Lung (tissue), 12 donors: Measurements from ENCODE around the gene PPIG. TPM values are rescaled to one million over a fixed set of nuclear protein-coding genes. Genes with fewer than 3 reads are reported as not detected.
"Not testable (repeated sequence)": the region's sequence is repeated elsewhere in the genome, so short reads cannot be mapped to it uniquely, and the experiment has no call there.

Experiments used
- ATAC-seq: fragments of 200-7000 bp; cut with Tn5 transposase; one replicate; pipeline ENCODE4 v1.9.1; 2020; ENCODE audit warnings: moderate number of reproducible peaks; ENCODE audit not compliant: insufficient read depth, low FRiP score
- DNase-seq, 3 donors: peaks; one replicate each; pipeline ENCODE4 v3.0.0-alpha.2; 2013 to 2017
- H3K27ac ChIP-seq, 2 donors: one replicate each; pipeline ENCODE4 v1.5.1; 2013; ENCODE audit warnings: mild to moderate bottlenecking in 2 of 2, moderate library complexity in 2 of 2, control low read depth in 1 of 2, inconsistent platforms in 1 of 2, low read depth in 1 of 2, low read length in 1 of 2
- H3K27me3 ChIP-seq, 3 donors: one replicate each; pipeline ENCODE4 v1.5.1; 2013; ENCODE audit warnings: low read length in 2 of 3; ENCODE audit not compliant: control insufficient read depth in 3 of 3, insufficient read depth in 3 of 3
- H3K36me3 ChIP-seq, 4 donors: one replicate each; pipeline ENCODE4 v1.5.1; 2013; ENCODE audit warnings: low read length in 4 of 4, mild to moderate bottlenecking in 1 of 4, moderate library complexity in 1 of 4; ENCODE audit not compliant: control insufficient read depth in 4 of 4, insufficient read depth in 4 of 4
- H3K4me1 ChIP-seq, 5 donors: one replicate each; pipeline ENCODE4 v1.5.1; 2013; ENCODE audit warnings: low read length in 5 of 5, mild to moderate bottlenecking in 2 of 5, moderate library complexity in 1 of 5; ENCODE audit not compliant: control insufficient read depth in 5 of 5, insufficient read depth in 5 of 5
- H3K4me3 ChIP-seq: one replicate; pipeline ENCODE4 v1.5.1; 2013; ENCODE audit warnings: mild to moderate bottlenecking, control low read depth, moderate library complexity
- H3K9ac ChIP-seq, 2 donors: one replicate each; pipeline ENCODE4 v1.5.1; 2013; ENCODE audit warnings: low read length in 2 of 2, control low read depth in 1 of 2; ENCODE audit not compliant: insufficient read depth in 1 of 2
- H3K9me3 ChIP-seq, 4 donors: one replicate each; pipeline ENCODE4 v1.5.1; 2013; ENCODE audit warnings: low read length in 3 of 4, mild to moderate bottlenecking in 1 of 4, moderate library complexity in 1 of 4; ENCODE audit not compliant: control insufficient read depth in 4 of 4, insufficient read depth in 3 of 4
- CTCF ChIP-seq: IDR thresholded peaks from 2 replicates; pipeline ENCODE4 v1.5.1; 2012; ENCODE audit warnings: mild to moderate bottlenecking; ENCODE audit errors: control extremely low read depth, extremely low read depth
- WGBS, 2 donors: extraction: QIAGEN DNeasy Blood & Tissue Kit; methylation state at CpG; one replicate each; pipeline ENCODE4 v1.1.7; 2013; 5-methylcytosine and 5-hydroxymethylcytosine counted together
- polyA plus RNA-seq, 2 donors: library from polyadenylated mRNA; stranded (reverse); fragments of 200-250 nt; gene quantifications; one replicate each; pipeline ENCODE4 v1.2.1, GENCODE V29; 2013
- total RNA-seq, 2 donors: library from RNA; depleted of rRNA in 1 of 2; stranded (reverse); fragments of >200 nt in 1 of 2; gene quantifications; one replicate each; pipeline ENCODE4 v1.2.1, GENCODE V29; 2014 to 2021
- donor health status: control.
- donor health status: control.
- donor health status: Bipolar disorder and iron deficiency.
- donor health status: healthy.
- donor health status: DM: yes; HTN: yes; CAD: no.

The PPIG gene
- total and polyA plus RNA-seq, 4 donors: 26.2 to 56.1 (median 48.2) TPM

GRCh38 chr2:169686825-169687224 is 102.7 kb downstream of the PPIG start:
- H3K27ac ChIP-seq, H3K27me3 ChIP-seq, DNase-seq, H3K4me1 ChIP-seq, H3K9me3 ChIP-seq, H3K36me3 ChIP-seq, ATAC-seq, H3K9ac ChIP-seq, H3K4me3 ChIP-seq: not testable (repeated sequence)
- WGBS, 2 donors: 85 to 89% methylated on average over 4 of the region's 4 CpGs

- not testable (repeated sequence) for H3K27me3 ChIP-seq, H3K9me3 ChIP-seq, H3K4me3 ChIP-seq, ATAC-seq, H3K4me1 ChIP-seq, H3K36me3 ChIP-seq, H3K9ac ChIP-seq, H3K27ac ChIP-seq, DNase-seq
Observed at GRCh38 chr2:169687943-169688342, 103.8 kb downstream of the PPIG start.

- no peak for TF ChIP-seq CTCF
- Histone ChIP-seq H3K36me3 (no peaks in the 10 kb centered on the region), H3K27ac (no peak overlapping the region), H3K4me1 (peaks cover 0 to 15% (median 4%) of the 10 kb centered on the region in 5 donors), H3K4me3 (no peak overlapping the region), H3K27me3 (no peaks in the 10 kb centered on the region), H3K9me3 (peaks cover 0 to 3% (median 0%) of the 10 kb centered on the region in 4 donors), H3K9ac (no peak overlapping the region)
- DNase-seq (no peak), ATAC-seq (no peak)
- 78 to 85% methylated on average over 1 of the region's 1 CpG for WGBS, 2 donors
Observed at GRCh38 chr2:169690958-169691357, 106.8 kb downstream of the PPIG start.

Other genes with a start within 250 kb of the PPIG start
- gene LRP2, start 221.8 kb upstream of the PPIG start, total RNA-seq: 10 to 100 TPM; 25.8 to 39.5 TPM
- 1 to 10 TPM; 2.4 to 5.9 TPM for gene LRP2, start 221.8 kb upstream of the PPIG start, polyA plus RNA-seq
- gene BBS5, start 104.9 kb upstream of the PPIG start, total RNA-seq: 10 to 100 TPM; 12.5 to 22.5 TPM
- 1 to 10 TPM; 5.1 to 5.5 TPM for gene BBS5, start 104.9 kb upstream of the PPIG start, polyA plus RNA-seq
- gene KLHL41, start 74.6 kb upstream of the PPIG start, total RNA-seq: 1 to 10 TPM; 1.4 to 1.6 TPM
- under 1 TPM; 0.30 to 0.77 TPM for gene KLHL41, start 74.6 kb upstream of the PPIG start, polyA plus RNA-seq
- 10 to 100 TPM; 22.0 to 40.1 TPM for gene FASTKD1, start 10.5 kb upstream of the PPIG start, total RNA-seq
- 10 to 100 TPM; 10.4 to 38.1 TPM for gene FASTKD1, start 10.5 kb upstream of the PPIG start, polyA plus RNA-seq
- gene CFAP210, start 110.1 kb downstream of the PPIG start, total RNA-seq: 1 to 10 TPM; 3.3 to 7.2 TPM
- 1 to 10 TPM; 1.2 to 3.3 TPM for gene CFAP210, start 110.1 kb downstream of the PPIG start, polyA plus RNA-seq
- gene PHOSPHO2, start 110.1 kb downstream of the PPIG start, total RNA-seq: 10 to 100 TPM in 1 of 2 donors, 1 to 10 TPM in 1; 3.6 to 12.6 TPM
- 1 to 10 TPM; 1.9 to 2.1 TPM for gene PHOSPHO2, start 110.1 kb downstream of the PPIG start, polyA plus RNA-seq
- 10 to 100 TPM in 1 of 2 donors, 1 to 10 TPM in 1; 6.8 to 37.7 TPM for gene KLHL23, start 149.5 kb downstream of the PPIG start, total RNA-seq
- 1 to 10 TPM; 3.5 to 6.1 TPM for gene KLHL23, start 149.5 kb downstream of the PPIG start, polyA plus RNA-seq
- 100 to 1,000 TPM in 1 of 2 donors, 10 to 100 TPM in 1; 62.1 to 116 TPM for gene SSB, start 214.5 kb downstream of the PPIG start, total RNA-seq
- 10 to 100 TPM; 58.0 to 80.6 TPM for gene SSB, start 214.5 kb downstream of the PPIG start, polyA plus RNA-seq
- gene METTL5, start 240.6 kb downstream of the PPIG start, total RNA-seq: 10 to 100 TPM; 29.2 to 32.5 TPM
- gene METTL5, start 240.6 kb downstream of the PPIG start, polyA plus RNA-seq: 10 to 100 TPM; 33.5 to 59.0 TPM
- 100 to 1,000 TPM in 1 of 2 donors, 10 to 100 TPM in 1; 35.9 to 137 TPM for gene UBR3, start 243.1 kb downstream of the PPIG start, total RNA-seq
- gene UBR3, start 243.1 kb downstream of the PPIG start, polyA plus RNA-seq: 10 to 100 TPM in 1 of 2 donors, 1 to 10 TPM in 1; 9.5 to 15.5 TPM